GM21515 (cell line): Measurements from ENCODE around the gene FBRSL1.

Experiments used
- ATAC-seq: cut with Tn5 transposase; IDR thresholded peaks from one replicate; pipeline ENCODE4 v1.9.1; 2021; ENCODE audit not compliant: unreplicated experiment

The FBRSL1 gene

GRCh38 chr12:132508860-132509732 lies 19.1 kb downstream of the FBRSL1 start:
- no peak for ATAC-seq

- no peak for ATAC-seq
These were observed 20.3 kb downstream of the FBRSL1 start for GRCh38 chr12:132510111-132510724.

- no peak for ATAC-seq
These were observed 21.0 kb downstream of the FBRSL1 start for GRCh38 chr12:132510746-132511477.

- no peak for ATAC-seq
These were observed 21.7 kb downstream of the FBRSL1 start for GRCh38 chr12:132511516-132512196.

- no peak for ATAC-seq
These were observed 22.5 kb downstream of the FBRSL1 start for GRCh38 chr12:132512197-132513069.

- no peak for ATAC-seq
These were observed 23.1 kb downstream of the FBRSL1 start for GRCh38 chr12:132513070-132513398.

GRCh38 chr12:132513458-132514135 lies 23.6 kb downstream of the FBRSL1 start:
- ATAC-seq: no peak

- ATAC-seq: no peak
These were observed 24.4 kb downstream of the FBRSL1 start for GRCh38 chr12:132514216-132514820.

- ATAC-seq: no peak
These were observed 24.9 kb downstream of the FBRSL1 start for GRCh38 chr12:132514838-132515237.

GRCh38 chr12:132516095-132517012 lies 26.4 kb downstream of the FBRSL1 start:
- ATAC-seq: no peak

GRCh38 chr12:132517013-132517739 lies 27.2 kb downstream of the FBRSL1 start:
- ATAC-seq: no peak

GRCh38 chr12:132517740-132518100 lies 27.8 kb downstream of the FBRSL1 start:
- no peak for ATAC-seq

- no peak for ATAC-seq
These were observed 28.5 kb downstream of the FBRSL1 start for GRCh38 chr12:132518354-132518992.

GRCh38 chr12:132520421-132521199 lies 30.7 kb downstream of the FBRSL1 start:
- ATAC-seq: no peak

- ATAC-seq: no peak
These were observed 31.2 kb downstream of the FBRSL1 start for GRCh38 chr12:132521200-132521580.

GRCh38 chr12:132521712-132522292 lies 31.9 kb downstream of the FBRSL1 start:
- ATAC-seq: no peak
